NCI-H510A (cell line): ENCODE data around the gene CDC25A.
"Not testable (repeated sequence)": the region's sequence is repeated elsewhere in the genome, so short reads cannot be mapped to it uniquely, and the experiment has no call there.

Source experiments
- DNase-seq: peaks from one replicate; lab custom pipeline; 2025; lab: John Stamatoyannopoulos, UW

The CDC25A gene

GRCh38 chr3:48140936-48141603 is 47.1 kb downstream of the CDC25A start:
- no peak for DNase-seq

- DNase-seq = no peak
These were observed 47.9 kb downstream of the CDC25A start for GRCh38 chr3:48140336-48140757.

- no peak for DNase-seq
These were observed 50.7 kb downstream of the CDC25A start for GRCh38 chr3:48137425-48137999.

- DNase-seq = no peak
These were observed 52.4 kb downstream of the CDC25A start for GRCh38 chr3:48135552-48136495.

- no peak for DNase-seq
These were observed 57.8 kb downstream of the CDC25A start for GRCh38 chr3:48130321-48130904.

- no peak for DNase-seq
These were observed 58.3 kb downstream of the CDC25A start for GRCh38 chr3:48129921-48130320.

DNA sequence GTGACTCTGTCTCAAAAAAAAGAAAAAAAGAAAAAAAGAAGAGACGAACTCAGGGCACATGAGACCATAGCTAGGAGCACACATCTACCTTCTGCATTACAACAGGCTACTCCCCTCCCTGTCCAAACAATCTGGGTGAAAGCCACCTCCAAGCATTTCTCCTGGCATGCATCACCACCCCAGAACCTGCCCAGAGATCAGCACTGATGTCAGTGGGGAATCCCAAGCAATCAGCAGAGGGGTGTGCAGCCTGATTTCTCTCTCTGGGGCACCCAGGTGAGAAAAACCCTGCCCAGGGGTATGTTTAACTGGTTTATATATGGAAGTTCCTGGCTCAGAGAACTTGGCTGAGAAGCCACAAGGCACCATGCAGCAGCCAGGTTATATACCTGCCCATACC is 59.4 kb downstream of the CDC25A start:
- DNase-seq = no peak

- DNase-seq = no peak
These were observed 62.2 kb downstream of the CDC25A start for GRCh38 chr3:48125886-48126622.

- DNase-seq = no peak
These were observed 63.1 kb downstream of the CDC25A start for GRCh38 chr3:48125013-48125705.

DNA sequence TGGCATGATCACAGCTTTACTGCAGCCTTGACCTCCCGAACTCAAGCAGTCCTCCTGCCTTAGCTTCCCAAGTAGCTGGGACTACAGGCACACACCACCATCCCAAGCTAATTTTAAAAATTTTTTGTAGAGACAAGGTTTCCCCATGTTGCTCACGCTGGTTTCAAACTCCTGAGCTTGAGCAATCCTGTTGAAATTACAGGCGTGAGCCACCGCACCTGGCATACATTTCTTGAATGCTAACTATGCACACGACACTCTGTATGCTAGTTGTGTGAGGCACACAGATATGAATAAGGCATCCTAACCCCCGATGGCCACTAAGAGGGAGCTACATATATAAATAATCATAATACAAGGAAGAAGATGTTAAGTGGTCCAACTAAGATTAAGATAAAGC is 64.9 kb downstream of the CDC25A start:
- no peak for DNase-seq

GRCh38 chr3:48122504-48122903 is 65.7 kb downstream of the CDC25A start:
- DNase-seq = no peak

- DNase-seq = no peak
These were observed 68.0 kb downstream of the CDC25A start for GRCh38 chr3:48120223-48120622.

DNA sequence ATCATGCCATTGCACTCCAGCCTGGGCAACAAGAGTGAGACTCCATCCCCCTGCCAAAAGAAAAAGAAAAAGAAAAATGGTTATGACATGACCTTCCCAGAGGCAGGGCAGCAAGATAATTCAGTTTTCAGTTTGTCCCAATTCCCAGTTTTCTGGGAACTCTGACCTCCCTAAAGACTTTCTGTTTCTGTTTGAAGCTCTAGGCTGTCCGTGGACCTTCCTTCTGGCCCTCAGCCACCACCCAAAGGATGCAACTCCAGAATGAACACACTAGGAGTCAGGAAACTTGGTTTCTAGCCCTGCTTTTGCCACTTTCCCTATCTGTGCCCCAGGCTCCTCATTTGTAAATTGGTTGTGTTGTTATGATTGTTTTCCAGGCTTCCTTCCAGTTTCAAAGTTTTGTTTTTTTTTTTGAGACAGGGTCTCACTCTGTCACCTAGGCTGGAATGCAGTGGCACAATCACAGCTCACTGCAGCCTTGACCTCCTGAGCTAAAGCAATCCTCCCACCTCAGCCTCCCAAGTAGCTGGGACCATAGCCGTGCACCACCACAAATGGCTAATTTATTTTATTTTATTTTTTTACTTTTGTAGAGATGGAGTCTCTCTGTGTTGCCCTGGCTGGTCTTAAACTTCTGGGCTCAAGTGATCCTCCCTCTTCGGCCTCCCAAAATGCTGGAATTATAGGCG is 68.6 kb downstream of the CDC25A start:
- DNase-seq = no peak

- DNase-seq = no peak
These were observed 69.3 kb downstream of the CDC25A start for GRCh38 chr3:48118928-48119327.

DNA sequence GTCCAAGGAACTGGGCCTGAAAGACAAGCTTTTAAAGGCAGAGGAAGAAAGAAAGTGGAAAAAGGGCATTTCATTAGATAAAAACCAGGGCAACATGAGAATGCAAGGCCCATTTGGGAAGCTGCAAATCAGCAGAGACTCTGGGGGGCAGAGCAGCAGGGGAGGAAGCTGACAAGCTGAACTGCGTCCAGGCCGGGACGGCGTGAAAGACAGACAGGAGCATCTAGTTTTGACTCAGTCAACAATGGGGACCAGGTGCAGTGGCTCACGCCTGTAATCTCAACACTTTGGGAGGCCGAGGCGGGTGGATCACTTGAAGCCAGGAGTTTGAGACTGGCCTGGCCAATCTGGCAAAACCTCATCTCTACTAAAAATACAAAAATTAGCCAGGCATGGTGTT is 69.9 kb downstream of the CDC25A start:
- no peak for DNase-seq

DNA sequence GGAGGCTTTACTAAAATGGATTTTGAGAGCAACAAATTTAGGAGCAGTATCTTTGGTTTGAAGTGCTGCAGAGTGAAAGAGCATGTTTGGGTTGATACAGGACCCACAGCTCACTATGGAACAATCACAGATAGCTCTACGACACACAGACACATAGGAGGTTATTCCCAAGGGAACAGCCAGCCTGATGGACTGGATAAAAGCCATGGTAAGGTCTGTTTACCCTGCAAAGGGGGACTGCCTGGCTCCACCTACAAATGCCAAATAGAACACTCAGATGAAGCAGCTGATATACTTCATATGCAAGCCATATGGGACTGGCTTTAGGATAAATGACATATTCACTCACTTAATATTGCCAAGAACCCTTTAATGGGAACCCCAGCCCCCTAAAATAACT is 75.4 kb downstream of the CDC25A start:
- DNase-seq = no peak

- not testable (repeated sequence) for DNase-seq
These were observed 76.0 kb downstream of the CDC25A start for GRCh38 chr3:48112108-48112791.

- DNase-seq = no peak
These were observed 77.8 kb downstream of the CDC25A start for GRCh38 chr3:48110463-48110862.

DNA sequence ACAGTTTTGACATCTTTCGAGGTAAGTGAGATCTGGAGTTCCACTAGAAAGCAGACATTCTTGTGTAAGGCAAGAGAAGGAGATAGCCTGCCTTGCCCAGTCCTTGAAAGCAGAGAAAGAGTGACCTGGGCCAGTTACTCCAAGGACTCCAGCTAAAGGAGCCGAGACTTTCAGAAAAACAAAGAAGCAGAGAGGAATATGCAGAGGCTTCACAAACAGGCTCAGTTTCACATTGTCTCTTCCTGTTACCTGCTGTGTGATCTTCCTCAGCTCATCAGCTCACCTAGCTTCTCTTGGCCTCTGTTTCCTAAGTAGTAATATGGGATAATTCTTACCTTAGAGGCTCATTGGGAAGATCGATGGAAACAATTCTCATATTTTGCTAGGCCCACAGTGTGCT is 81.0 kb downstream of the CDC25A start:
- DNase-seq = no peak
